ENCODE measurements around the gene EPB41L1.

EPB41L1 gene

DNA sequence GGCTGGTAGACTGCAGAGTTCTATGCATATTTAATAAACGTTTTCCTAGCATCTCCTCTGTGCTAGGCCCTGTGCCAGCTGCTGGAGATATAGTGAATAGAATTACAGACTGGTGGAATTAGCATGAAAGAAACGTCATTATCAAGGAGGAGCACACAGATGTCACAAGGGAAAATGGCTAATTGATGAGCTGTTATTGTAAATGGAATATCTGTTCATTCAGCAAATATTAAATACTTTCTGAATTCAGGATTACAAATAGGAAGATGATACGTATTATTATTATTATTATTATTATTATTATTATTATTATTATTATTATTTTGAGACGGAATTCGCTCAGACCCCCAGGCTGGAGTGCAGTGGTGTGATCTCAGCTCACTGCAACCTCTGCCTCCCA is 82.9 kb downstream of the EPB41L1 start:
- peak overlapping the region; percentile 96 for H3K4me3 ChIP-seq (replicated peaks; ENCODE audit: low read depth, low read length)
- DNase-seq (ENCODE audit: low read depth), result no peak
- TF ChIP-seq, protein P1, sequence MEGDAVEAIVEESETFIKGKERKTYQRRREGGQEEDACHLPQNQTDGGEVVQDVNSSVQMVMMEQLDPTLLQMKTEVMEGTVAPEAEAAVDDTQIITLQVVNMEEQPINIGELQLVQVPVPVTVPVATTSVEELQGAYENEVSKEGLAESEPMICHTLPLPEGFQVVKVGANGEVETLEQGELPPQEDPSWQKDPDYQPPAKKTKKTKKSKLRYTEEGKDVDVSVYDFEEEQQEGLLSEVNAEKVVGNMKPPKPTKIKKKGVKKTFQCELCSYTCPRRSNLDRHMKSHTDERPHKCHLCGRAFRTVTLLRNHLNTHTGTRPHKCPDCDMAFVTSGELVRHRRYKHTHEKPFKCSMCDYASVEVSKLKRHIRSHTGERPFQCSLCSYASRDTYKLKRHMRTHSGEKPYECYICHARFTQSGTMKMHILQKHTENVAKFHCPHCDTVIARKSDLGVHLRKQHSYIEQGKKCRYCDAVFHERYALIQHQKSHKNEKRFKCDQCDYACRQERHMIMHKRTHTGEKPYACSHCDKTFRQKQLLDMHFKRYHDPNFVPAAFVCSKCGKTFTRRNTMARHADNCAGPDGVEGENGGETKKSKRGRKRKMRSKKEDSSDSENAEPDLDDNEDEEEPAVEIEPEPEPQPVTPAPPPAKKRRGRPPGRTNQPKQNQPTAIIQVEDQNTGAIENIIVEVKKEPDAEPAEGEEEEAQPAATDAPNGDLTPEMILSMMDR (IDR thresholded peaks at IDR 0.05; ENCODE audit: low read length, missing control alignments), result no peak

GRCh38 chr20:36238153-36238552 is 83.6 kb downstream of the EPB41L1 start:
- TF ChIP-seq, protein P1 (IDR thresholded peaks at IDR 0.05; ENCODE audit: low read length, missing control alignments), result no peak
- H3K4me3 ChIP-seq (replicated peaks; ENCODE audit: low read depth, low read length), result no peak overlapping the region
- no peak for DNase-seq (ENCODE audit: low read depth)

- no peak overlapping the region for H3K4me3 ChIP-seq (replicated peaks; ENCODE audit: low read depth, low read length)
- DNase-seq (ENCODE audit: low read depth), result no peak
These were observed 84.2 kb downstream of the EPB41L1 start for GRCh38 chr20:36238760-36239159.

GRCh38 chr20:36240076-36240475 is 85.5 kb downstream of the EPB41L1 start:
- TF ChIP-seq, protein P1 (IDR thresholded peaks at IDR 0.05; ENCODE audit: low read length, missing control alignments), result no peak
- DNase-seq (ENCODE audit: low read depth), result no peak
- H3K4me3 ChIP-seq (replicated peaks; ENCODE audit: low read depth, low read length), result no peak overlapping the region

More at GRCh38 chr20:36238760-36239159, 84.2 kb downstream of the EPB41L1 start:
- TF ChIP-seq, protein P1 (IDR thresholded peaks at IDR 0.05; ENCODE audit: low read length, missing control alignments), result no peak

- DNase-seq (ENCODE audit: low read depth), result no peak
- TF ChIP-seq, protein P1 (IDR thresholded peaks at IDR 0.05; ENCODE audit: low read length, missing control alignments), result no peak
- no peak overlapping the region for H3K4me3 ChIP-seq (replicated peaks; ENCODE audit: low read depth, low read length)
These were observed 87.1 kb downstream of the EPB41L1 start for GRCh38 chr20:36241678-36242077.

GRCh38 chr20:36243726-36244125 is 89.2 kb downstream of the EPB41L1 start:
- no peak overlapping the region for H3K4me3 ChIP-seq (replicated peaks; ENCODE audit: low read depth, low read length)
- no peak for DNase-seq (ENCODE audit: low read depth)
- TF ChIP-seq, protein P1 (IDR thresholded peaks at IDR 0.05; ENCODE audit: low read length, missing control alignments), result no peak

GRCh38 chr20:36246401-36246800 is 91.9 kb downstream of the EPB41L1 start:
- TF ChIP-seq, protein P1 (IDR thresholded peaks at IDR 0.05; ENCODE audit: low read length, missing control alignments), result no peak
- DNase-seq (ENCODE audit: low read depth), result no peak
- no peak overlapping the region for H3K4me3 ChIP-seq (replicated peaks; ENCODE audit: low read depth, low read length)

Measured in fibroblast of pulmonary artery (primary cell).